ENCODE data around the gene TOP2A.

TOP2A gene

GRCh38 chr17:40351359-40352236 lies 66.1 kb downstream of the TOP2A start:
- no peak for TF ChIP-seq CTCF (IDR thresholded peaks at IDR 0.05)
- no peak overlapping the region for H3K4me3 ChIP-seq (ENCODE audit: low read depth, low read length)
- no peaks in the 10 kb centered on the region for H3K36me3 ChIP-seq (ENCODE audit: control insufficient read depth, insufficient read depth, low read length)

GRCh38 chr17:40350689-40351358 lies 66.9 kb downstream of the TOP2A start:
- H3K79me2 ChIP-seq = peaks cover 6% of the 10 kb centered on the region
- no peaks in the 10 kb centered on the region for H3K27me3 ChIP-seq (ENCODE audit: control insufficient read depth, insufficient read depth, low read length)
- H3K4me3 ChIP-seq (ENCODE audit: low read depth, low read length) = no peak overlapping the region
- peaks cover 21% of the 10 kb centered on the region for H3K4me1 ChIP-seq
- no peak overlapping the region for H3K9ac ChIP-seq
- no peaks in the 10 kb centered on the region for H3K9me3 ChIP-seq (ENCODE audit: control insufficient read depth, low read length)
- H3K27ac ChIP-seq = peak overlapping the region; percentile 7
- H3K4me2 ChIP-seq (ENCODE audit: low read length) = no peak overlapping the region
- H3K36me3 ChIP-seq (ENCODE audit: control insufficient read depth, insufficient read depth, low read length) = no peaks in the 10 kb centered on the region
- H2AFZ ChIP-seq = no peak overlapping the region
- no peak for TF ChIP-seq CTCF (IDR thresholded peaks at IDR 0.05)

More at GRCh38 chr17:40351359-40352236, 66.1 kb downstream of the TOP2A start:
- H3K27ac ChIP-seq = no peak overlapping the region
- peaks cover 6% of the 10 kb centered on the region for H3K79me2 ChIP-seq
- no peak overlapping the region for H3K9ac ChIP-seq
- no peaks in the 10 kb centered on the region for H3K27me3 ChIP-seq (ENCODE audit: control insufficient read depth, insufficient read depth, low read length)
- H3K4me1 ChIP-seq = peaks cover 17% of the 10 kb centered on the region
- no peaks in the 10 kb centered on the region for H3K9me3 ChIP-seq (ENCODE audit: control insufficient read depth, low read length)
- no peak overlapping the region for H2AFZ ChIP-seq
- no peak overlapping the region for H3K4me2 ChIP-seq (ENCODE audit: low read length)

- H3K9ac ChIP-seq = no peak overlapping the region
- H3K27ac ChIP-seq = peak overlapping the region; percentile 7
- no peaks in the 10 kb centered on the region for H3K9me3 ChIP-seq (ENCODE audit: control insufficient read depth, low read length)
- TF ChIP-seq CTCF (IDR thresholded peaks at IDR 0.05) = no peak
- H3K36me3 ChIP-seq (ENCODE audit: control insufficient read depth, insufficient read depth, low read length) = no peaks in the 10 kb centered on the region
- H3K4me1 ChIP-seq = peaks cover 28% of the 10 kb centered on the region
- no peak overlapping the region for H3K4me3 ChIP-seq (ENCODE audit: low read depth, low read length)
- no peak overlapping the region for H2AFZ ChIP-seq
- H3K79me2 ChIP-seq = peaks cover 6% of the 10 kb centered on the region
- H3K27me3 ChIP-seq (ENCODE audit: control insufficient read depth, insufficient read depth, low read length) = no peaks in the 10 kb centered on the region
- H3K4me2 ChIP-seq (ENCODE audit: low read length) = no peak overlapping the region
Measured at GRCh38 chr17:40349895-40350688, 67.6 kb downstream of the TOP2A start.

GRCh38 chr17:40349477-40349894 lies 68.2 kb downstream of the TOP2A start:
- Histone ChIP-seq H3K4me1 (peaks cover 30% of the 10 kb centered on the region), H3K9me3 (ENCODE audit: control insufficient read depth, low read length) (no peaks in the 10 kb centered on the region), H3K9ac (no peak overlapping the region), H3K36me3 (ENCODE audit: control insufficient read depth, insufficient read depth, low read length) (no peaks in the 10 kb centered on the region), H3K79me2 (peaks cover 6% of the 10 kb centered on the region), H3K4me2 (ENCODE audit: low read length) (no peak overlapping the region), H3K4me3 (ENCODE audit: low read depth, low read length) (no peak overlapping the region), H3K27ac (no peak overlapping the region), H3K27me3 (ENCODE audit: control insufficient read depth, insufficient read depth, low read length) (no peaks in the 10 kb centered on the region), H2AFZ (no peak overlapping the region)
- no peak for TF ChIP-seq CTCF (IDR thresholded peaks at IDR 0.05)

All from parathyroid adenoma (tissue), 2 donors.